HG03175 (cell line): ENCODE results near the gene HELZ.

Experiments
- ATAC-seq: cut with Tn5 transposase; IDR thresholded peaks from one replicate; pipeline ENCODE4 v1.9.1; 2021; ENCODE audit warnings: mild to moderate bottlenecking, moderate library complexity; ENCODE audit not compliant: unreplicated experiment

The HELZ gene

DNA sequence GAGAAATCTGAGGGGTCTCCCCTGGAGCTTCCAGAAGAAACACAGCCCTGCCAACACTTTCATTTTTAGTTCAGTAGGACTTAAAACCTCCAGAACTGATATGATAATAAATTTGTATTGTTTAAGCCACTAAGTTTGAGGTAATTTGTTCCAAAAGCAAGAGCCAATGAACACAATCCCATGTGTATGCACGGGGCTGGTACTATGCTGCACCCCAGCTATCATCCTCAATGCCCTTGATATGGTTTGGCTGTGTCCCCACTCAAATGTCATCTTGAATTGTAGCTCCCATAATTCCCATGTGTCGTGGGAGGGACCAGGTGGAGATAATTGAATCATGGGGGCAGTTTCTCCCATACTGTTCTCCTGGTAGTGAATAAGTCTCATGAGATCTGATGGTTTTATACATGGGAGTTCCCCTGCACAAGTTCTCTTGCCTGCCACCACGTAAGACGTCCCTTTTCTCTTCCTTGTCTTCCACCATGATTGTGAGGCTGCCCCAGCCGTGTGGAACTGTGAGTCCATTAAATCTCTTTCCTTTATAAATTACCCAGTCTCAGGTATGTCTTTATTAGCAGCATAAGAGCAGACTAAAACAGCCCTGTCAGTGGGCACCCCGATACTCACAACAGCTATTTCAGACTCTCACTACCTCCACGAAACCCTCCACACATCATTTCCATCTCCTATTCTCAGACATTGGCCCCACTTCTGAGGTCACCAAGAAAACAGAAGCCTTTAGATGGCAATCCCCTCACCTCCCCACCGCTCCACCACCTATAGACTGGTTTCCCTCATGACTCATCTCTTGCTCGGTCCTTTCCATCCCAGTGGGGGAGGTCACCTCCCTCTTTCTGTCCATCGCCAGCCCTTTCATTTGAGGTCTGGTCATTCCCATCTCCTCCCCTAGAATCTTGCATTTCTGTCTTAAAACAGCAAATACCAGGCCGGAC is 209.6 kb downstream of the HELZ start:
- no peak for ATAC-seq

DNA sequence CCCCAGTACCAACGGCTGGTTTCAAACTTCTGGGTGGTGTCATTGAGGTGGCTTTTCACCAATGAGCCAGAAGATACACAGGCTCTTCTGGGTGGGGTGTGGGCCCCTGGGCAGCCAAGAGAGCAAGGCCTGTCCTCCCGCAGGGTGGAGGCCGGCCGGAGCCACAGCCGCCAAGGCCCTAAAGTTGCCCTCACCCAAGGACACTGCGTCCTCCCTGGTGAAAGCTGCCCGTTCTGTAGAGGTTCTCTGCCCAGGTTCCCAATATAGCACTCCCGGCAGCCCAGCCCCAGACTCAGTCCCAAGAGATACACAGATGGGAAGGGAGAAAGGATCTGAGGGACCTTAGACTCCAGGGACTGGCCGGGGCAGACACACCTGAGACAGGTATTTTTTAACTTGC is 211.4 kb downstream of the HELZ start:
- ATAC-seq: no peak

DNA sequence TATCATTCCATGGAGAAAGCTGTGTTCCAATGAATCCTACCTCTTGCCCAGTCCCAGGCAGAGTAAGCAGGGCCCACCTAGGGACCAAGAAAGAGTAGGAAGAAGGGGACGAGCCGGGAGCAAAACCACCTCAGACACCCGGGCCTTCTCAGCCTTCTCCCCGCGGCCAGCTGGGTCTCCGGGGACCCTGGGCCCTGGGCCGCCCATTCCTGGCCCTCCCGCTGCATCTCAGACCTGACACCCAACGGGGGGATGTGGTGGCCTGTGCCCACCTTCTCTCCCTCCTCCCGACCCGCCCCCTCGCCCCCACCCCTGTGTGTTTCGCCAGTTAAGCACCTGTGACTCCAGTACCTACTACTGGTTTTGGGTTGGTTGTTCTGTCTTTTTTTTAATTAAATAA is 212.0 kb downstream of the HELZ start:
- ATAC-seq: no peak

DNA sequence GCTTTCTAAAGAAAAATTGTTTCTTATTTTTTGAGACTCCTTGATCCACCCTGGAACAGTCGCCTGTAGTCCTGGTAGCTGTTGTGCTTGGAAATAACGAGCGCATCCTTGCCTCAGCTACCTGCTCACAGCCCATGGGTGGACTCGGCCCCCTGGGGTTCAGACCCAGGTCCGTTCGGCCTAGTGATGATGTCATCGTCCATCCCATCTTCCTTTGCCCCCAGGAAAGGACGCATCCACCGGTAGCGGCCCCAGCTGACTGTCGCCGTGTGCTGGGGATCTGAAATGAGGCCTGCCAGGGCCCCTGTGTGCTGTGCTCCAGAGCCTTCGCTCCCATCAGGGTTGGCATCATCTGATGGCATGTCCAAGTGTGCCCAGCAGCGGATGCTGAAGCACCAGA is 212.6 kb downstream of the HELZ start:
- ATAC-seq: no peak

DNA sequence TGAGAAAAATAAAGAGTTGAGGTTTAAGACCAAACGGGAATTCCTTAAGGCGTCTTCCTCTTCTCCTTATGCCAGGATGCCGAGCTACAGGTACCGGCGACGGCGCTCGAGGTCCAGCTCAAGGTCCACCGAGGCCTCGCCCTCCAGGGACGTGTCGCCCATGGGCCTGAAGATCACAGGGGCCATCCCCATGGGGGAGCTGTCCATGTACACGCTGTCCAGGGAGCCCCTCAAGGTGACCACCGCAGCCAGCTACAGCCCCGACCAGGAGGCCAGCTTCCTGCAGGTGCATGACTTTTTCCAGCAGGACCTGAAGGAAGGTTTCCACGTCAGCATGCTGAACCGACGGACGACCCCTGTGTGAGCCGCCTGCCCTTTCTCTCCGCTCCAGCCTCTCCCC is 214.4 kb downstream of the HELZ start:
- no peak for ATAC-seq

DNA sequence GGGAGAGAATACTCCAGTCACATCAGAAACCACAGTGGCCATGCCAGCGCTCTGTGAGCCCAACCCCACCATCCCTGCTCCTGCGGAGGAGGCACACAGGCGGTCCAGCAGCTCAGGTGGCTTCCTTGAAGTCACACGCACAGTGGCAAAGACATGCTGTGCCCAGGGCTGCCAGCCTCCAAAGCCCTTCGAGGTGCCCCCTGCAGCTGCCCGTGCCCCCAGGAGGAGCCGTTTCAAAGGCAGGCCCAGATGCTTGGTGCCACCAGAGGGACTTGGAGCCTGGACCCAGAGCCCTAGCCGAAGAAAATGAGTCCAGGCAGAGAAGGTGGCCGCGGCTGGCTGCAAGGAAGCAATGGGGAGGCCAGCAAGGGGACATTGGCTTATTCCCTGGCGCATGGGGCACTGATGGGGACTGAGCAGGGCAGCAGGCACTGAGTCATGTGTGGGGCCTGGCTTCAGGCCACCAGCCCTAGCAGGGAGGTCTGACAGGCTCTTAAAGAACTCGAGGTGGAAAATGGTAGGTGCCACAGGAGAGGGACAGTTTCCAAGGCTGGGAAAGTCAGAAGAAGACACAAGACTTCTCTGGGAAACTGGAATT is 217.9 kb downstream of the HELZ start:
- no peak for ATAC-seq

DNA sequence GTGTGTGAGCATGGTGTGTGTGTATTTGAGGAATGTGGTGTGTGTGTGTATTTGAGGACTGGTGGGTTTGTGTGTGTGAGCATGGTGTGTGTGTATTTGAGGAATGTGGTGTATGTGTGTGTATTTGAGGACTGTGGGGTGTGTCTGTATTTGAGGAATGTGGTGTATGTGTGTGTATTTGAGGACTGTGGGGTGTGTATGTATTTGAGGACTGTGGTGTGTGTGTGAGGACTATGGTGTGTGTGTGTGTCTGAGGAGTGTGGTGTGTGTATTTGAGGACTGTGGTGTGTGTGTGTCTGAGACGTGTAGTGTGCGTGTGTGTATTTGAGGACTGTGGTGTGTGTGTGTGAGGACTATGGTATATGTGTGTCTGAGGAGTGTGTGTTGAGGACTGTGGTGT is 218.7 kb downstream of the HELZ start:
- no peak for ATAC-seq

DNA sequence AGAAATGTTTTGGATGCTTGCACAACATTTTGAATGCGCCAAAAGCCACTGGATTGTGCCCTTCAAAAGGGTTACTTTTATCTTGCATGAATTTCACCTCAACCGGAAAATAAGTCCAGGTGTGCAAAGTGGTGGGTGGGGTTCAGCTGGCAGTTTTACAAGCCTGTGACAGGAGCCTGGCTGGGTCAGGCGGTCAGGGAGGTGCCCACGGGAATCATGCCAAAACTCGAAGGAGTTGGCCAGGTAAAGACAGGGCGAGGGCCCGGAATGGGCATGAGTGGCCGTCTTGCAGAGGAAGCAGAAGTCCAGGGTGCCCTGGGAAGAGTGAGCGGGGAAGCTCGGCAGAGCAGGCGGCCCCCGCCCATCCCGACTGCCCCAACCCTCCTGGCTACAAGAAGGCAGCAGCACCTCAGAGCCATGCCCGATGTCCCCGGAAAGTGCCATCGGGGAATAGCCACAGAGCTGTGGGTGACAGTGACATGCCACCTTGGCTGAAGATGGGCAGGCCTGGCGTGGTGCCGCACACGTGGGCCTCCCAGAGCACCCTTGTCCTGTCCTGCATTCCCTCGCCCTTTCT is 219.7 kb downstream of the HELZ start:
- ATAC-seq: no peak

DNA sequence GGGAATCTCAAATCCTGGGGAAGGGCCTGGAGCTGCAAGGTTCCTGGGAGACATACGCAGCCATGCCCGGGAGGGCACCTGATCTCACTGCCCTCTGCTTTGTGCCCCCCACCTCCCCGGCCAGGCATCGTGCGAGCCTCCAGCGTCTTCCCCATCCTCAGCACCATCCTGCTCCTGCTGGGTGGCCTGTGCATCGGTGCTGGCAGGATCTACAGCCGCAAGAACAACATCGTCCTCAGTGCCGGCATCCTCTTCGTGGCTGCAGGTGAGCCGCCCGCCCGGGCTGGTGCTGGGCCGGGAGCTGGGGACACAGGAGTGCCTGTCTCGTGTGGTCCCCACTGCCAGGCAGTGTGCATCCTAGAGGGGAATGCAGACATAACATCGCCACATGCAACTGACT is 220.3 kb downstream of the HELZ start:
- ATAC-seq: no peak

DNA sequence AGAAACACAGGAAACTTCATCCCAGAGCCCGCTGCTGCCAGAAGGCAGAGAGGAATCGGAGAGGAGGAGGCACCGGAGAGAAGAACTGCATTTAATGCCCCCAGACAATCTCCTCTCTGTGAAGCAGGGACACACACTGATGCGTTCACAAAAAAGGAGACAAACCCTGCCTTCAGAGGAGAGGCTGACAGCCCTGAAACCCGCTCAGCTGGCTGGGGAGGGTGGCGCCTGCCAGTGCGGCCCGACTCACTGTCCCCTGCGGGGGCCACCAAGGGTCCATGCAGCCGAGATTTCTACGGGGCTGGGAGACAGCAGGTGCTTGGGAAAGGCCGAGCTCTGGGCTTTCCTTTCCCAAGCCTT is 222.6 kb downstream of the HELZ start:
- no peak for ATAC-seq

DNA sequence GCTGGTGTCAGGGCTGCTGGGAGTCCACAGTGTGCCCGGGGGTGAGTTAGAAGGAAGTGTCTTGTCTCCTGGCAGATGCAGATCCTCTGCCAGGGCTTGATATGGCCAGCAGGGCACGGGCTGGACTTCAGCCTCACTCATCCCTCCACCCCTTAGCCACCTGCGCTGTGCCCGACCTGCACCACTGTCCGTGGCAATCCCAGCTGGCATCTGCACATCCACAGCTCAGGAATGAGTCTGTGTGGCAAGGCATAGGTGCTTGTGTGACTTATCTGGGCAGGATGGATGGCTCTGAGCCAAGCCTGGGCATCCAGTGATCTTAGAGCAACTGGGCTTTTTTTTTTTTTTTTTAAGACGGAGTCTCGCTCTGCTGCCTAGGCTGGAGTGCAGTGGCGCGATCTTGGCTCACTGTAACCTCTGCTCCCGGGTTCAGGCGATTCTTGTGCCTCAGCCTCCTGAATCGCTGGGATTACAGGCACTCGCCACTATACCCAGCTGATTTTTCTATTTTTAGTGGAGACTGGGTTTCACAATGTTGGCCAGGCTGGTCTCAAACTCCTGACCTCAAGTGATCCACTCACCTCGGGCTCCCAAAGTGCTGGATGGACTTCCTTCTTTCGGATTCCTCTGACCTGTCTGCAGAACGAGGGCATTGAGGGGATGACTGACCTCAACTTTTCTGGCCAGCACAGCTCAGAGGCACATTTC is 223.1 kb downstream of the HELZ start:
- no peak for ATAC-seq

DNA sequence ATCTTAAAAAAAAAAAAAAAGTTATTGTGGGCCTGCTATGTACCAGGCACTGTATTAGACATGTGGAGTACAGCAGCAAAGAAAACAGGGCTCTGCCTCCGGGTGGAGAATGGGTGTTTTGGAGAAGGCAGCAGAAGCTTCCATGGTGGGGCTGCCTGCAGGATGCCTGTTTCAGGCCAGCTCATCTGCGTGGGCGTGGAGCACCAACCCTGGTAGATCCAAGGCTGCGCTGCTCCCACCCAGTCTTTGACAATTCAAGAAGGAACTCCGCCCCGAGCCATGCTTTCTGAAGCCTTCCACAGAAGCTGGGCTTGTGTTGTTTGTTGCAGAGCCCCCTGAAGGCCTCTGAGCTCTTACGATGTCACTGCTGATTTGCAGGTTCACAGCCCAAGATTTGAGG is 223.8 kb downstream of the HELZ start:
- no peak for ATAC-seq
